Activated gamma-delta T cell (primary cell): ENCODE measurements around the gene RBPJL.

Experiments used
- DNase-seq: peaks from one replicate; lab custom pipeline; 2025; lab: John Stamatoyannopoulos, UW

The RBPJL gene

DNA sequence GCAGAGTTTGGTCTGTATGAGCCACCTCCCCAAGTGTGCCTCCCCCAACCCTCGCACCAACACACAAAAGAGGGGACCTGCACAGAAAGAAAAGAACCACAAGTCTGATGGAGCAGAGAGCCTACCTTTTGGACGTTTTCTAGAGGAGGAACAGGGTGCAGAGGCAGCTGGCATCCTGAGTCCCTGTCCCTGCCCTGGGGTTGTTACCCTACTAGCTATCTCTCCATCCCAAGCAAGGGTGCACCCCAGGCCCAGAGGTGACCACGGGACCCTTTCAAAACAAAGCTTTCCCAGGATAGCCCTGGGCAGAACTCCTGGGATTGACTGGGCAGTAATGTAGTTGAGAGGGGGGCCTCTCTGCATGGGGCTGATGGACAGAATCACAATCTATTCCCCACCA lies 11.2 kb downstream of the RBPJL start:
- no peak for DNase-seq

DNA sequence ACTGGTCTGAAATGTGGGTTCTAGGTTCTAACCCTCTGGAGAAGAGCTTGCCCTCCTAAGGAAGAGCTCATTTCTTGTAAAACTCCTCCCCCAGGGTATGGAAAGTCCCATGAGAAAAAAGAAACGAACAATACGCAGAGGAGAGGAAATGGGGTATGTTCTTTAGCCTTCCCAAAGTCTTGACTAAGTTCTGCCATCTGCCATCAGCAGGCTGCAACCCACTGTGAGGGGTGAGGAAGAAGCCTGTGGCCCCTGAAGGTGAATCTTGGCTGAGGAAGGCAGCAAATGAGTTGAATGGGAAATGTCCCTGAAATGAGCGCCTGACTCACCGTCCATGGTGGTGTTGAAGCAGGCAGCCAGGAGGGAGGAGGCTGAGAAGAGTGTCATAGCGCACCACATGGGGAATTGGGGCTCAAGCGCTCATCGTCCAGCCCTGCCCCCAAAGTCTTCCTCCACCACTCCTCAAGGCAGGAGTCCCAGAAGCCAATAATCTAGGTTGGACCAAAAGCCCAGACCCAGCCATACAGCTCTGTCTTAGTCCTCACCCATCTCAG lies 11.8 kb downstream of the RBPJL start:
- no peak for DNase-seq

DNA sequence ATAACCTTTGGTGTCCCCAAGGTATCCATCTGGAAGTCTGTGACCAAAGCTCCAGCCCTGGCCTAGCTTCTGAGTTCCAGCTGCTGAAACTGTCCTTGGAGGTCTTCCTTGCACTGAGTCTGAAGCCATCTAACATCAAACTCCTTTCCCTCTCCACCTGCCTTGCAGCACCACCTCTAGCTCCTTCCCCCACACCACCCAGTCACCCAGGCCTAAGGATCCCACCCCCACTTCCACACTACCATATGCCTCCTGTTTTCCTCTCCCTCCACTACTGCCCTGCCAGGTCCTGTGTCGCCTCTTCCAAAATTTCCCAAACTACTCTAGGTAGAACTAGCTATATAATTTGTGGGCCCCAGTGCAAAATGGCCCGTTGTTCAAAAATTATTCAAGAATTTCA lies 12.3 kb downstream of the RBPJL start:
- DNase-seq, result no peak

DNA sequence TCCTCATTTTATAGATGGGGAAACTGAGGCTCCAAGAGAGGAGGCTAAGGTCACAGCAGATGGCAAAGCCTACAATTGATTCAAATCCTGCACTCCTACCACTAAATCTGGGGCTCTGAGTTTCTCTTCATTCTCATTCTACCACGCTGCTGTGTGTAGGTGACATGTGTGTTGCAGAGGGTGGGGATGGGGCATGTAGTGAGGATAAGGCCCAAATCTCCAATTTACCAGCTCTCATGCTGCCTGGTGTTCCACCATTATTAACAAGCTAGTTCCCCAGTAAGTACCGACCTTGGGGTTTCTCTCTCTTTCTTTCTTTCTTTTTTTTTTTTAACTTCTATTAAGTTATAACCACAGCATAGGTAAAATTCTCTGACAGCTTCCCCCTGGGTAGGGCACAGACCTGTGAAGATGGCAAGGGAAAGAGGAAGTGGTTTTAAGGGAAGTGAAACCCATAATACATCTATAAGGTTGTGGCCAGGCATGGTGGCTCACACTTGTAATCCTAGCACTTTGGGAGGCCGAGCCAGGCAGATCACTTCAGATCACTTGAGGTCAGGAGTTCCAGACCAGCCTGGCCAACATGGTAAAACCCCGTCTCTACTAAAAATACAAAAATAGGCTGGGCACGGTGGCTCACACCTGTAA lies 14.4 kb downstream of the RBPJL start:
- no peak for DNase-seq

DNA sequence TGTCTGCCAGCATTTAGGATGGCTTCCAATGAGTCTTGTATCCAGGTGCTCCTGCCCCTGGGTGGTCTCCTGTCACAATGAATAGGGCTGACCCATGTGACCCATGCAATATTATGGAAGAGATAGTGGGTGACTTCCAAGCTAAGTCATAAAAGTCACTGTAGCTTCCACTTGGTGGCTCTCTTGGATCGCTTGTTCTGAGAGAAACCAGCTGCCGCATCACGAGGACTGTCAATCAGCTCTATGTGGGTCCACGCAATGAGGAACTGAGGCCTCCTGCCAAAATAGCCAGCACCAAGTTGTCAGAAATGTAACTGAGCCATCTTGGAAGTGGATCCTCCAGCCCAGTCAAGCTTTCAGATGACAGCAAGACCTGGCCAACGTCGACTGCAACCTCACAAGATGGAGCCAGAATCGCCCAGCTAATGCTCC lies 16.3 kb downstream of the RBPJL start:
- DNase-seq, result no peak

DNA sequence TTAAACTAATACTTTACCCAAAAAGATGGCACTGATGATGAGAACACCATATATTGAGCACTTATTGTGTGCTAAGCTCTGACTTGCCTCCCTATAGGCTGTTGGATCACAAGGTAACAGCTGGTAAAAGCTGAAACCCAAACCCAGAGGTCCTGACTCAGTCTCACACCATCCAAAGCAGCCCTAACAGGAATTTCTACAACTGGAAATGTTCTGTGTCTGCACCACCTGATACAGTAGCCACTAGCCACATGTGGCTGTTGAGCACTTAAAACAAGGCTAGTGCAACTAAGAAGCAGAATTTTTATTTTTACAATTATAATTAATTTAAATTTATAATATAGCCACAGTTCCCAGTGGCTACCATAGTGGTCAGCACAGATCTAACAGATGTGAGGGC lies 17.1 kb downstream of the RBPJL start:
- no peak for DNase-seq

DNA sequence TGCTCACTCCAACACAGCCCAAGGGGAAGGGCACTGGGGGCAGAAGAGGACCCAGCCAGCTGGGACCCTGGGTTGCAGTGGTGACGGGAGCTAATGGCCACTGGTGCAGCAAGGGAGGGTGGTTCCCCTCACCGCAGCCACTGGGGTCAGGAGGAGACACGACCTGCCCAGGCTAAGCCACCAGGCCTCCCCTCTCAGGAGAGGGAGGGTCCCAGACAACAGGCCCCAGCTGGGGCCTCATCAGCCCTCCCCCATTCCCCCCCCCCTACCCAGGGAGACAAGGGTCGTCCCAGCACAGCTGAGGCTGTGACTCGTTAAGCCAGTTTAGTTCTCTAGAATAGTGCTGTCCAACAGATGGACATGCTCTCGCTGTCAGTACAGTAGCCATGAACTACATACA lies 18.7 kb downstream of the RBPJL start:
- no peak for DNase-seq

DNA sequence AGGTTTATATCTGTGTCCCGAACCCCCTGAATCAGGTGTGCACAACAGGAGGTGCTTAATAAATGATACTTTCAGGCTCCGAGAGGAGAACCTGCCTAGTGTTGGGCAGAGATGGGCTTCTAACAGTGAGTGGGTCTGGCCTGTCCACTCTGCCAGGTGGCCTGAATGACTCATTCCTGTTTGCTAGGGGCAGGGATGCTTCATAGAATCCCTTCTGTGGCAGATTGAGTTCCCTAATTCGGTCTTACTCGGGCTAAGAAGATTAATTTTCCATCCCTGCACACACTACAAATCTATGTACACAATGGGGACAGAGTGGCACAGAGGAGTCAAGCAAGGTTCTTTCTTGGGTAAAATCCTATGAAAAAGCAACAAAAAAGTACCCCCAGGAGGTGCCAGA lies 21.8 kb downstream of the RBPJL start:
- no peak for DNase-seq

DNA sequence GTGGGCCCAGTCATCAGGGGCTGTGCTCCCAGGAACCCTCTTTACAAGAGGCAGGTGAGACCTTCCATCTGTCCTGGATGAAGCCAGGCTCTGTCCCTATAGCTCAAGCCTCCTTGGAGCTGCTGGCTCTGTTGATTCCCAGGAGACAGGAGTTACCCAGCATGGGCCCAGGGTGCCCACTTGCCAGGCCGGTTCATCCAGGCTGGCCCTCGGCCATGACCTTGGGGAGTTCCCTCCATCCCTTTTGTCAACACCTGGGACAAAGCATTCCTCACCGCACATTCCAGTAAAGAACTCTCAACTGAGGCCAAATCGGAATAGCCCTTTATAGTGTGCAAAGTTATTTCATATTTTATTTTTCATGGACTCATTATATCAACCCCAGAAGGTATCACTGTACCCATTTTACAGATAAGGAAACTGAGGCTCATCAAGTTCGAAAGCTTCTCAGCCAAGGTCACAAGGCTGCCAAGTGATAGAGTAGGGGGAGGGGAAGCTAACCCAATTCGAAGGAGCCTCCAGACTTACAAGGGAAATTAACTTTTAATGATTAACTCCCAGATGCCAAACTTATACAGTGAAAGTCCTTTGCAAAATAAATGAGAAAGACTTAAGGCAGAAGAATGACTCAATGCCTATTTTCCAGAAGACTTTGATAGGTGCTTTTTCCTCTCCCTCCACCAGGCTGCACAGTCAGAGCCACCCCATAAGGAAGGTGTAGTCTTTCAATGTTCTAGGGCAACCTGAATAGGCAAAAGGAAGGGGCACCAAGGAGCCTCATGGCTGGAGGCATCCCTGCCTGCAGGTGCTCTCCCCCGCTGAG lies 23.1 kb downstream of the RBPJL start:
- DNase-seq, result no peak

DNA sequence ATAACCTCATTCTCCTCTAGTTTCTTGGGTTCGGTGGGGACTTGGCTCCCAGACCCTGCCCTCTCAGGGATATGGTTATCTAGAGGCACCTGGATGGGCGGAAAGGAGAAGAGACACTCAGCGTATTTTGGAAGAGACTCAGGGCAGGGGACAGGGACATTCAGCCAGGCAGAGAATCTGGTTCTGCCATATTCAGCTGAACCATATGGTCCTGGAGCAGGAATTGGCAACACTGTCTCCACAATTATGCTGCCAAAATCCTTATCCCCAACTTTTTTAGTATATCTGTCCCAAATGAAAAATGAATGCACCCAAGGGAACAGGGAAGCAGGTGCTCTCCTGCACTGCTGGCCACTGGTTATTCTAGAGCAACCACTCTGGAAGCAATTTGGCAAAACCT lies 23.8 kb downstream of the RBPJL start:
- no peak for DNase-seq

DNA sequence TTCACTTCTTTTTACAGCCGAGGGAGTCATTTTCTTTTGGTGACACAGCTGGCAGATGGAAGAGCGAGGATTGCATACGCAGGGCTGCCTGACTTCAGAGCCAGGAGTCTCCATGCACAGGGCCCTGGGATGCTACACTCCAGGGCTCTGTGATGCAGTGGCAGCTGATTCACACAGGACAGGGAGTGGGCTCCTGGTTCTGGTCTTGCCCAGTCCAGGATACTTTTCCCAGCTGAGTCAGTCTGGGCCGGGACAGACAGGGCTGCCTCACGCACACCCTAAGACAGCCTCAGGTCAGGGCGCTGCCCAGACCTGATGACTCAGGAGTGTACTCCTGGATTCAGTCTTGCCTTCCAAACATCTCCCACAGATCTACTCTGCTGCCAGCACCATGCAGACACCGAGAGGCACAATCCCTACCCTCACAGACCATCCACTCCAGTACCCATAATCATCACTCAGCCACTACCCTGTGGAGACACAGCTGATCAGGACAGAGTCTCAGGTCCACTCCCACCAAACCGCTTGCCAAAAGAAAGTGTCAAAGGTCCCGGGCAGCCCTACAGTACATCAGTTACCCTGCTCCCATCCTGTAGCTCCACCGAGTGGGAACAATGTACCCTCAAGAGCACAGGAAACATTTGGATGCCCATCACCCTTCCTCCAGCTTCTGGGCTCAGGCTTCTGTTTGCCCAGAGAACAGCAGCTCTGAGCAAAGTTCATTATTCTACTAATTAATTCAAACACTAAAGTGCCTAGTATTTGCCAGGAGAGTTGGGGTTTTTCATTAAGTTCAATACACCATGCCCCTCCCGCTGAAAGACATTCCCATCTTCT lies 30.1 kb downstream of the RBPJL start:
- DNase-seq, result no peak

DNA sequence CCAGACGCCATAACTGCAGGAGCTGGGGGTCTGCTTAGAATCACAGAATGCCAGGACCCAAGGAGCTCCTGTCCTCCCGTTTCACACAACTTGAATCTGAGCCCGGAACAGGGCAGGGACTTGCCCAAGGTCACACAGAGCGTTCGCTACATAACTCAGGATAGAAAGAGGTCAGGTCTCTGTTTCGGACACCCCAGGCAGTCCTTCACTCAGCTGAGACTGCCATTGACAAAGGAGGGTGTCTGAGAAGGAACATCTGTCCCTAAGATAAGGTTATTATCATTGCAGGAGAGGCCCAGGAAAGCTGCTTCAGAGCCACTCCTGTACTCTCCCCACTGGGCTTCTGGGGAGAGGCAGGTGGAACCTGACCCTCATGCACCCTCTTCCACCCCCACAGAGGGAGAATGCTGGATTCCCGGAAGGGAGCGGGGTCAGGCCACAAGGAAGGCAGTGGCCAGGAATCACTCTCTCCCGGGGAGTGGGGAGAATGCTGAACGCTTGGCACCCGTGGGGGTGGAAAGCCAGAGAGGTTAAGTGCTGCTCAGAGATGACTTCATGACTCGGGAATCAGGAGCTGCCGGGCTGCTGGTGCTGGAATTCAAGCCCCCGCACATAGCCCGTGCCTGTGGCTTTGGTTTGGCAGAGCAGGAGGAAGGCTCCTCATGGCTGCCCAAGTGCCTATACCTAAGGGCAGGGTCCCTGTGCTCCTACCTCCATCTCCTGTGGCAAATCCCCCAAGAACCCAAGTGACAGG lies 30.9 kb downstream of the RBPJL start:
- no peak for DNase-seq

DNA sequence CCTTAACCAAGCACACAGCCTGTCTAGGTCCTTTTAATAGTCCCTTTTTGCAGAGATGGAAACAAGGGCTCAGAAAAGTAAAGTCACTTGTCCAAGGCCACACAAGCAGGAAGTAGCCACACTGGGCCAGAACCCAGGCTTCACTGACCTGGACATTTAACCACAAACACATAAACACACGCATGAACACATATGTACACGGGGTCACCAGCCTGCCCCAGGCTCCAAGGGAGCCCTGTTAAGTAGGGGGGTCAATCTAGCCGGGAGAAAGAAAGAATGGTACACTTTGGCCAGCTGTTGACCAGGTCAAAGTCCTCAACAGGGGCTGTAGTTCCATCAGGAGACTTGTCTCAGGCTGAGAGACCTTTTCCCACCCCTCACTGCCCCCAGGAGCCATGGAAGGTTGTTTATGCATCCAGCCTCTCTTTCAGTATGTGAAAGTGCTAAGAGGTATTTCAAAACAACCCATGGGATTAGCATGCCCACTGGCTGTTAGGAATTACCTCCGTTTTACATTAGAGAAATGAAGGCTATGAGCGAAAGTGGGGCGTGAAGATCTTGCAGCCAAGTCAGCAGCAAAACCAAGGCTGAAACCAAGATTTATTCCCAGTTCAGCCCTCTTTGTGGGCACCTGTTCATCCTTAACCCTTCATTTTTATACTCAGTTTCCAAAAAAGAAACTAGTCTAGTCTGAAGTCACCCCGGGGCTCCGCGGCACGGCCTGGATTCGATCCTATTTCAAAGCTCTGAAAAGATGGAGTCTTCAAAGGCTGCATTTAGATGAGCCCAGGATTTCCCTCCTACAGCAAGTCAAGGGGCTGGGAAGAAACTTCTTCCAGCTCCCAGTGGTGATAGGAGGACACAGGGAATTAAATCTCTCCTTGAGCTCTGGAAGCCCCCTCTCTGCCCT lies 31.7 kb downstream of the RBPJL start:
- DNase-seq, result no peak

DNA sequence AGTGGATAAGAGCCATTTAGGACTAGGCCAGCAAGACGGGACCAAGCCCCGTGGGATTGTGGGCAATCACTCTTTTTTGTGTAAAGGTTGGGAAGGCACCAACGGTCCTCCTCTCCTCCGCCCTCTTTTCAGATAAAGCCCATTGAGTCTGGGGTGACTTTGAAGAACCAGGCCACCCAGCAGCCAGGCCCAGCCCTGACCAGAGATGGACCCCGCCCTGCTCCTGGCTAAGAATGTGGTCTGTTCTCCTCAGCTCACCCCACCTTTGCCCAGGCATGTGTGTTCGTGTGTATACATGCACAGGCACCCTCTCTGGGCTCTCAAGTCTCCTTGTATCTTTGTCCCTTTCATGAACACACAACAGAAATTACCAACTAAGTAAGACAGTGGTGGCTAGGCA lies 32.4 kb downstream of the RBPJL start:
- DNase-seq, result no peak

DNA sequence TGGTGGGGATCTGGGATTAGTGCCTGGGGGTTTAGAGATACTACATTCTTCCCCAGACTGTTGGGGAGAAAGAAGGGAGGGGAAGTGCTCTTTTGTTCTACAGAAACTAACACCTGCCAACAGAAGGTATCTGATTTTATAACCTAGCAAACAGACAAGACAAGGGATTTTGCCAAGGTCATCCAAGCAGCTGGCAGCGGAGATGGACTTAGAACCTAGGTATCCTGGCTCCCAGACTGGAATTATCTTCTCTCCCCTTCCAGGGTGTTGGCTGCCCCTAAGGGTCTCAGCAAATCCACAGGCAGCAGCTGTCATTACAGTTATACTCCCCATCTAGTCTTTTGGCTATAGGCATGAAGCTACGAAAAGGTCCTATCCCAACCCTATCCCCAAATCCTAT lies 33.2 kb downstream of the RBPJL start:
- no peak for DNase-seq

DNA sequence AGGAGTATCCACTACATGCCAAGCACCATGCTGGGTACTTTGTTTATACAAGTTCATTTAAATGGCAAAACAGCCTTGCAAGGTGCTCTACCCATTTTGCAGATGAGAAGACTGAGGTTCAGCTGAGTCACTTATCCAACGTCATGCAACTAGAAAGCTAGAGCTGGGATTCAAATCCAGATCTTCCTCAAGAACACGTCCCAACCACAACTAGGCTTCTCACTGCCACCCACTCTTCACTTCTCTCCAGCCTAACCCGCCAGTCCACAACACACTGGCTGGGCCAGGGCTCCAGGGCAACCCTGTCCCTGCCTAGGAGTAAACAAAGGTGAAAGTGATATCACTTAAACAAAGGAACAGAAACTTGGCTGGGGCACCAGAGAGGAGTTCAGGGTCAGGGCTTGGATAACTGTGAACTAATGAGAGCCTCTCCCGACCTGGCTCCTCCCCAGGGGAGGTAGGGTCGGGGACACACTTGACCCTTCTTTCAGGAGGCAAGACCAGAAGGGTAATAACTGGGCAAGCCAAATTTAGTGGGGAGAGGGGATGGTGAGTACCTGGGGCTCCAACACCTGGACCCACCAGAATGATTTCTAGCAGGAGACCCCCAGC lies 33.7 kb downstream of the RBPJL start:
- no peak for DNase-seq

DNA sequence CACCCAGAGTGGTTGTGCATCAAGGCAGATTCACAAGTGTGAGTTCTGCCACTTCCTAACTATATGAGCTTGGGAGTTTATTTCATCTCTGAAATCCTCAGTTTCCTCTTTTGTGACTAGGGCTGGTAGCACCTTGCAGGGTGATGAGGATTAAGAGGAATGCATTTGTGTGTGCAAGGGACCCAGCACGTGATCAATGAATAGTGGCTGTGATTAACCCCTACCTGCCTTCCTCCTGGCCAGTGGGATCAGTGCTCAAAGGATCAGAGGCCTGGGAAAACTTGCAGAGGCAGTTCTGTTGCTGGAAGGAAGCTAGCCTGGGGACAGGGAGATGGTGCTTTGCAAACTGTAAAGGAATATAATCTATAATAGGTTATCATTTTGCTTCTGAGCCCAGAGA lies 34.3 kb downstream of the RBPJL start:
- DNase-seq, result no peak

DNA sequence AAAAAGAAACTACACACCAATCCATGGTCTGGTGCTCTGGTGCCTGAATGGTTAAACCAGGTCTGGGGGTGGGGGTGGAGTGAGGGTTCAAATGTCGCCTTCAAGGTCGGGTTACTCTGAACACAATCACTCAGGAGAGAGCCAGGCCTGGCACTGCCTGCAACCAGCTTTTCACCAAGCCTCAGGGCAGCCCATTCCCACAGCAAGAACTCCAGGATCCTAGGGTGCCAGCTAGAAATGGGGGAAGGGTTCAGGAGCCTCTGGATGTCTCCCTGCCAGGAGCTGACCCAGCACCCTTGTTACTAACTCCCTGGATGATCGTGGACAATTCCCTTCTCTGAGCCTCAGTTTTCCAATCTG lies 34.9 kb downstream of the RBPJL start:
- DNase-seq, result no peak

DNA sequence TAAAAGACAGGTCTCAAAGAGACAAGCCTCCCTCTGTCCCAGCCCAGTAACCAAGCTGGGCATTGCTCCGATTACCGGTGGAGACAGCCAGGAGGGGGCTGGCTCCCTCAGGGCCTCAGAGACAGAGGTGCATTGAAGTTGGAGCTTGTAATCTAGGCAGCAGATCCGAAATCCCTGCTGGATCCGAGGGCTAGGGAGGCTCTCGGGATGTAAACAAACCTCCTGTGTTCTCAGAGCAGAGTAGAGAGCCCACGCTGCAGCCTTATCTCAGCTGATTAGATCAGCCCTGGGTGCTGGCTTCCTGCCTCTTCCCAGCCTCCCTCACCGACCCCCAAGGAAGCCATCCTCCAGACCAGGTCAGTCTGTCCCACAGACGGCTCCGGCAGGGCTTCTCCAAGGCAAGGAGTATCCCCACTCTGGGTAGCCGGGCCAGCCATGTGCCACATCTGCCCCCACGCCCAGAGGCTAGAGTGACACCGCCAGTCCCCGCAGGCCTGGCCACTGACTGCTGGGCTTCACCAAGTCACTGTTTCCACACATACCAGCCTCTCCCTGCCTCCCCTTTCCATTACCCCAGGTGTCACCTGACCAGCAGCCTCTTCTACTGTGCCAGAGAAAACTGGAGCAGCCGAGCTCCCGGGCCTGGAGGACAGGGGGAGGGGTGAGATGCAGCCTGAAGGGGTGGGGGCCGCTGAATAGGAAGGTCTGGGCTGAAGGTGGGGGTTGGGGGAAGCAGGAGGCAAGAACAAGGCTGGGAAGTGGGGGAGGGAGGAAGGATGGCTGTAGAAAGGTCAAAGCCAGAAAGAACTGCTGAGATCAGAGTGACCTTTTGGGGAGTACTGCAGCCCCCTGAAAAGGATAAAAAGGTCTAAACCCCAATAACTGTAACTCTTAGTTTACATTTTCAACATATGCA lies 35.6 kb downstream of the RBPJL start:
- no peak for DNase-seq
